ENCODE measurements around the gene MBP.

The MBP gene

DNA sequence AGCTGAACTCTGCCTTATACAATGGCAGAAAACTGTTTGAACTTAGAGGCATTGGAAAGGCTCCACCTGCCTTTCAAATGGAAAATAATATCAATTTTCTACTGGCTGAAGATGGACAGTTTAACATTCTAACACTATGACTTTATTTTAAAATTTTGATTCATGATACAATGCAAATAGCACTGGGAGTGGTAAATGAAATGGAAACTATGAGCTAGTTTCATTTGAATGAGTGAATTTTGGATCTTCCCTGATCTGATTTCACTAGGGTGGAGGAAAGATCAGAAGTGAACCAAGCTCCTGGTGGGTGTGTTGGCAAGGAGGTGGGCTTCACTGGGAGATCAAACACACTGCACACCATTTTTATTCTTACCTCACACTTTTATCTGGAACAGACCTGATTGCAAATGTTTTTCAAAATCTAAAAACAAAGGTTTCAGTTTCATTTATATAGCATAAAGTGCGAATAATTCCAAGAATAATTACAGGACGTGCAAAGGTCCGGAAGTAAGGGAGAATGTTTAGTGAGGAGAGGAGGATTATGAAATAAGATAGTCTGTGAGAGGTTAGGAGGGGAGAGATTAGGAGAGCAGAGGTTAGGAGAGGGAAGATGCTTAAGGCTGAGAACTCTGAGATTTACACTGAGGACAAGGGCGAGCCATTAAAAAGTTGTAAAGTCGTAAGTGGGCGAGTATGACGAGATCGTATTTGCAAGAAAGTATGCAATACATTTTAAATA, 18.6 kb upstream of the MBP start:
- no peak for DNase-seq (ENCODE audit: low spot score)

- DNase-seq (ENCODE audit: low spot score): no peak
Observed at GRCh38 chr18:77150588-77150987, 18.0 kb upstream of the MBP start.

- DNase-seq (ENCODE audit: low spot score): no peak
Observed at GRCh38 chr18:77148289-77148688, 15.7 kb upstream of the MBP start.

DNA sequence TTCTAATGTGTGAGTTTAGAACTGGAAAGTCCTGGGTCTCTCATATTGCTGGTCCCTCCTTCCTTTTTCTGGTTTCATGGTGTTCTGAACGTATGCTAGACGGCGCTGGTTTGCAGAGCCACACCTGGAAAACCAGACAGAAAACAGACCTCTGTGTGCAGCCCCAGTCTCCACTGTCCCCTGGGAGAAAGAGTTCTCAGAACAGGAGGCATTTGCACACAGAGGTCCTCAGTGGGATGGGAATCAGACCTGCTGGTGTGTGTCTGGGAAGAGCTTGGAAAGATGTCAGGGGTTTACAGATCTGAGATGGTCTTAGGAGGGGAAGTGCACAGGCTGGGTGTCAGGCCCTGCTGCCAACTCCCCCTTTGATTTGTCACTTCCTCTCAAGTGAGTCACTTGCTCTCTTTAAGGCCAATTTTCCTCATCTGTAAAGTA, 14.9 kb upstream of the MBP start:
- no peak for DNase-seq (ENCODE audit: low spot score)

- no peak for DNase-seq (ENCODE audit: low spot score)
Observed at GRCh38 chr18:77146249-77147080, 13.9 kb upstream of the MBP start.

GRCh38 chr18:77145364-77145901, 12.8 kb upstream of the MBP start:
- DNase-seq (ENCODE audit: low spot score): no peak

GRCh38 chr18:77144451-77145118, 12.0 kb upstream of the MBP start:
- DNase-seq (ENCODE audit: low spot score): no peak

- DNase-seq (ENCODE audit: low spot score): no peak
Observed at GRCh38 chr18:77144046-77144445, 11.5 kb upstream of the MBP start.

DNA sequence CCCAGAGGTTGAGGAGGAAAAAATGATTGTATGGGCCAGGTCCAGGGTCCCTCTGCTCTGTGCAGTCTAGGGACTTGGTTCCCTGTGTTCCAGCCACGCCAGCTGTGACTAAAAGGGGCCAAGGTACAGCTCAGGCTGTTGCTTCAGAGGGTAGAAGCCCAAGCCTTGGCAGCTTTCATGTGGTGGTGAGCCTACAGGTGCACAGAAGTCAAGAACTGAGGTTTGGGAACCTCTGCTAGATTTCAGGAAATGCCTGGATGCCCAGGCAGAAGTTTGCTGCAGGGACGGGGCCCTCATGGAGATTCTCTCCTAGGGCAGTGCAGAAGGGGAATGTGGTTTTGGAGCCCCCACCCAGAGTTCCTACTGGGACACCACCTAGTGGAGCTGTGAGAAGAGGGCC, 10.6 kb upstream of the MBP start:
- DNase-seq (ENCODE audit: low spot score): no peak

- DNase-seq (ENCODE audit: low spot score): no peak
Observed at GRCh38 chr18:77141401-77142118, 9.0 kb upstream of the MBP start.

GRCh38 chr18:77140439-77141109, 8.0 kb upstream of the MBP start:
- no peak for DNase-seq (ENCODE audit: low spot score)

GRCh38 chr18:77140030-77140429, 7.4 kb upstream of the MBP start:
- DNase-seq (ENCODE audit: low spot score): no peak

- no peak for DNase-seq (ENCODE audit: low spot score)
Observed at GRCh38 chr18:77139619-77140018, 7.0 kb upstream of the MBP start.

- no peak for DNase-seq (ENCODE audit: low spot score)
Observed at GRCh38 chr18:77138270-77138669, 5.7 kb upstream of the MBP start.

- no peak for DNase-seq (ENCODE audit: low spot score)
Observed at GRCh38 chr18:77137851-77138250, 5.3 kb upstream of the MBP start.

- DNase-seq (ENCODE audit: low spot score): no peak
Observed at GRCh38 chr18:77136871-77137665, 4.5 kb upstream of the MBP start.

DNA sequence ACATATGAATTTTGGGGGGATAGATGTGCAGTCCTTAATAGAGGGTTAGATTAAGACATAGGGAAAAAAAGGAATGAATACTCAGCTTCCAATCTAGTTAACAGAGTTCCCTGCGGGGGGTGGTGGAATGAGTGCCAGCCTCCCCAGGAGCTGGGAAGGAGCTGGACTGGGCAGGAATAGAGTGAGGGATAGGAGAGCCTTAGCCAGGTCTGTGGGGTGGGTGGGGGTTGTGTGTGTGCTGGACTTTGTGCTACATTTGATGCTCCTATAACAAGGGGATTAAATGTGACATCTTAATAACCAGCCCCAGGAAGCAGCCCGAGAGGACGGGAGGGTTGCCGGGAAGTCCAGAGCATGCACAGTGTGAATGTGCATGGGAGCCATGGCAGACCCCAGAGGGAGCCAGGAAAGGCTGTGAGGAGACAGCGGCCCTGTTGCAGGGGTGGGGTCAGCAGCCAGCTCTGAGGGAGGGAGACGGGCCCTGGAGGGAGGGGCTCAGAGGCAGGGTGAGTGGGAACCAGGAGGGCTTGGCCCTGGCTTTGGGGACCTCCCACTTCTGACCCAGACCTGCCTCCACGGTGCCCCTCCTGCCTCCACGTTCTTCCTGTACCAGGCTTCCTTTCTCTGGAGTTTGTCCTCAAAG, 3.6 kb upstream of the MBP start:
- DNase-seq (ENCODE audit: low spot score): no peak

DNA sequence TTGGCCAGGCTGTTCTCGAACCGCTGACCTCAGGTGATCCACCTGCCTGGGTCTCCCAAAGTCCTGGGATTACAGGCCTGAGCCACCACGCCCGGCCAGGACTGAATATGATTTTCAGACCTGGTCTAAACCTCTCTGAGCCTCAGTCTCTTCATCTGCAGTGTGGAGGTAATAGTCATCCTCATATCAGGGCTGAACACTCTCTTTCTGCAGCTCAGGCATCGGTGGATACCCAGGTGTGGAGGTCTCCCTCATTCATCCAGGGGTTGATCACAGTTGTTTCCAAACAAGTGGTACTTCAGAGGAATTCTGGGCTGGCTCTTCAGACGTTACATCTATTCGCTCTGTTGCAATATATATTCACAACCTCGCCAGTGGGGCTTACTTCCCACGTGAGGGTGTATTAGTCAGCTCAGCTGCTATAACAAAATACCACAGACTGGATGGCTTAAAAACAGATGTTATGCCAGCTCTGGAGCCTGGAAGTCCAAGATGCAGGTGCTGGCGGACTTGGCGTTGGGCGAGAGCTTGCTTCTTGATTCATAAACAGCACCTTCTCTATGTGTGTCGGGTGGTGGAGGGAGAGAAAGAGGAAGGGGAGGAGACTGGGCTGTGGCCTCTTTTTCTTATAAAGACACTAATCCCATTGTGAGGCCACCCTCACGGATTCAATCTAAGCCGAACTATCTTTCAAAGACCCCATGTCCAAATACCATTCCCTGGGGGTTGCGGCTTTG, 2.9 kb upstream of the MBP start:
- no peak for DNase-seq (ENCODE audit: low spot score)

- DNase-seq (ENCODE audit: low spot score): no peak
Observed at GRCh38 chr18:77134611-77135010, 2.0 kb upstream of the MBP start.
